Endothelial cell of umbilical vein (primary cell): Measurements from ENCODE around the gene CNTN1. TPM values are rescaled to one million over a fixed set of nuclear protein-coding genes. Genes with fewer than 3 reads are reported as not detected.

ENCODE experiments used
- BruUV-seq: library from RNA; stranded (reverse); fragments of 400-500 nt; replicated peaks from 2 replicates; lab custom pipeline; 2021; lab: Mats Ljungman, UMichigan
- CTCF ChIA-PET: fragments of 300-600, 350-600 bp; sonication (Branson Sonifier 250); formaldehyde crosslinking; loops from one replicate; lab custom pipeline; 2021; ENCODE audit warnings: antibody characterized with exemption, inconsistent platforms; lab: Charles Lee
- POLR2A ChIA-PET: fragments of 300-600, 350-600 bp; sonication (Branson Sonifier 250); formaldehyde crosslinking; loops from one replicate; lab custom pipeline; 2021; ENCODE audit warnings: antibody characterized with exemption, inconsistent platforms; lab: Charles Lee
- DNase-seq: peaks from one replicate; pipeline ENCODE4 v3.0.0-alpha.2; 2011; ENCODE audit warnings: low read depth, low spot score
- FAIRE-seq: peaks from 2 replicates; lab custom pipeline; 2011; peaks lifted over from hg19 to GRCh38; lab: Jason Lieb, UNC
- H2AFZ ChIP-seq: 2 replicates; pipeline ENCODE4 v1.6.0; 2012; ENCODE audit warnings: low read depth, low read length, control low read depth, inconsistent platforms
- H3K27ac ChIP-seq: 2 replicates; pipeline ENCODE4 v1.5.1; 2011; ENCODE audit warnings: low read depth, mild to moderate bottlenecking, control low read depth, low read length, moderate library complexity; ENCODE audit not compliant: insufficient read depth
- H3K27me3 ChIP-seq, 2 experiments: 2 replicates each; pipeline versions ENCODE4 v1.6.0 to v1.6.1; 2011; ENCODE audit warnings: low read length in 2 of 2, mixed read lengths in 1 of 2; ENCODE audit not compliant: control insufficient read depth in 2 of 2, insufficient read depth in 2 of 2
- H3K36me3 ChIP-seq, 2 experiments: 2 replicates in 1 of 2; 3 replicates in 1 of 2; pipeline ENCODE4 v1.5.1; 2011; ENCODE audit warnings: low read length in 2 of 2, mild to moderate bottlenecking in 1 of 2, moderate library complexity in 1 of 2; ENCODE audit not compliant: control insufficient read depth in 2 of 2, insufficient read depth in 2 of 2; ENCODE audit errors: extremely low read depth in 1 of 2
- H3K4me1 ChIP-seq: 3 replicates; pipeline ENCODE4 v1.5.1; 2011; ENCODE audit warnings: mild to moderate bottlenecking, low read length; ENCODE audit not compliant: control insufficient read depth, insufficient read depth; ENCODE audit errors: extremely low read depth
- H3K4me2 ChIP-seq: 2 replicates; pipeline ENCODE4 v1.6.1; 2011; ENCODE audit warnings: low read length, control low read depth, mixed read lengths; ENCODE audit not compliant: insufficient read depth
- H3K4me3 ChIP-seq, 3 experiments: fragments of 200-600 bp in 1 of 3; sonication (generic), shearing (Covaris generic) in 1 of 3; replicated peaks in 1 of 3; 2 replicates each; pipeline ENCODE4 v1.5.1; 2011 to 2016; ENCODE audit warnings: control low read depth in 3 of 3, low read length in 3 of 3, mild to moderate bottlenecking in 2 of 3, inconsistent platforms in 1 of 3, low read depth in 1 of 3, moderate library complexity in 1 of 3; ENCODE audit not compliant: insufficient read depth in 1 of 3
- H3K79me2 ChIP-seq: 2 replicates; pipeline ENCODE4 v1.6.0; 2012; ENCODE audit warnings: low read length, inconsistent platforms; ENCODE audit not compliant: control insufficient read depth, insufficient read depth
- H3K9ac ChIP-seq: replicated peaks from 2 replicates; pipeline ENCODE3; 2011; ENCODE audit warnings: low read length, control low read depth; ENCODE audit not compliant: insufficient read depth; ENCODE audit errors: extremely low read depth
- H3K9me1 ChIP-seq: replicated peaks from 3 replicates; pipeline ENCODE4 v1.6.0; 2011; ENCODE audit warnings: mild to moderate bottlenecking, low read length; ENCODE audit not compliant: control insufficient read depth, insufficient read depth; ENCODE audit errors: extremely low read depth
- H3K9me3 ChIP-seq: replicated peaks from 2 replicates; pipeline ENCODE4 v1.5.1; 2012; ENCODE audit warnings: low read length, inconsistent platforms; ENCODE audit not compliant: control insufficient read depth, insufficient read depth
- H4K20me1 ChIP-seq: replicated peaks from 2 replicates; pipeline ENCODE3; 2011; ENCODE audit warnings: mild to moderate bottlenecking, low read length; ENCODE audit not compliant: control insufficient read depth, insufficient read depth; ENCODE audit errors: extremely low read depth
- CTCF ChIP-seq, 2 donors: IDR thresholded peaks; 1 replicate in 1 of 2; 2 replicates in 1 of 2; pipeline ENCODE4 v1.5.1; 2011; ENCODE audit warnings: low read length in 2 of 2, mild to moderate bottlenecking in 2 of 2, moderate library complexity in 2 of 2, control low read depth in 1 of 2, inconsistent platforms in 1 of 2, low read depth in 1 of 2; ENCODE audit not compliant: insufficient read depth in 1 of 2; ENCODE audit errors: extremely low read depth in 1 of 2
- EZH2 ChIP-seq: IDR thresholded peaks from 2 replicates; pipeline ENCODE4 v1.6.1; 2012; ENCODE audit warnings: borderline replicate concordance, low read depth, mild to moderate bottlenecking, moderate library complexity, low read length, inconsistent platforms; ENCODE audit not compliant: severe bottlenecking
- FOS ChIP-seq: IDR thresholded peaks from 2 replicates; pipeline ENCODE4 v1.6.1; 2011; ENCODE audit warnings: mild to moderate bottlenecking, low read length, moderate library complexity, borderline replicate concordance; ENCODE audit not compliant: insufficient read depth
- GATA2 ChIP-seq: IDR thresholded peaks from 2 replicates; pipeline ENCODE4 v1.7.0; 2011; ENCODE audit warnings: low read depth, mild to moderate bottlenecking, moderate library complexity, mixed read lengths, low read length; ENCODE audit not compliant: insufficient read length, insufficient read depth
- JUN ChIP-seq: IDR thresholded peaks from 2 replicates; pipeline ENCODE4 v1.6.1; 2011; ENCODE audit warnings: borderline replicate concordance, low read depth; ENCODE audit not compliant: insufficient read length, insufficient read depth
- MAX ChIP-seq: IDR thresholded peaks from 2 replicates; pipeline ENCODE4 v1.6.1; 2011; ENCODE audit not compliant: insufficient read depth, insufficient read length
- MYC ChIP-seq: IDR thresholded peaks from one replicate; pipeline ENCODE4 v1.6.1; 2011; ENCODE audit warnings: mild to moderate bottlenecking, low read depth, low read length
- POLR2A ChIP-seq: IDR thresholded peaks from 2 replicates; pipeline ENCODE4 v1.6.1; 2012; ENCODE audit warnings: low read depth, mild to moderate bottlenecking, control low read depth, low read length
- POLR2AphosphoS5 ChIP-seq: IDR thresholded peaks from 2 replicates; pipeline ENCODE4 v1.6.1; 2012; ENCODE audit warnings: low read depth, mild to moderate bottlenecking, control low read depth, low read length, moderate library complexity; ENCODE audit not compliant: insufficient read depth
- dilution Hi-C: fragments of 300-500 bp; cut with MboI; formaldehyde crosslinking; loops from one replicate; pipeline ENCODE4 v1.15.0; 2019; ENCODE audit warnings: low sequenced_read_pairs; ENCODE audit not compliant: extremely low pct_ligation_motif_present
- intact Hi-C: fragments of 100-400 bp; cut with micrococcal nuclease; formaldehyde crosslinking; loops from one replicate; pipeline ENCODE4 v1.10.0; 2022
- polyA plus RNA-seq, 4 experiments: library from polyadenylated mRNA; depleted of rRNA in 3 of 4; stranded (reverse) in 3 of 4; unstranded in 1 of 4; fragments of >200 nt; gene quantifications; 2 replicates each; pipeline versions ENCODE4 v1.2.1 to v1.2.3, GENCODE V29; 2011 to 2012; ENCODE audit warnings: missing spikeins in 1 of 4
- total RNA-seq: library from RNA; stranded (reverse); gene quantifications from 2 replicates; pipeline ENCODE4 v1.2.3, GENCODE V29; 2021

The CNTN1 gene
- total and polyA plus RNA-seq, 2 donors (not counting 3 experiments of a cell fraction or from before 2014, with no cell fraction given): 0.07 TPM; not detected in 1

- POLR2A ChIA-PET: no interaction called here
- Histone ChIP-seq H3K9me3 (no peaks in the 10 kb centered on the region), H3K27ac (no peak overlapping the region), H3K79me2 (no peaks in the 10 kb centered on the region), H3K9ac (no peak overlapping the region), H4K20me1 (no peaks in the 10 kb centered on the region), H3K4me2 (no peak overlapping the region), H3K4me1 (no peaks in the 10 kb centered on the region), H2AFZ (no peak overlapping the region), H3K36me3 (no peaks in the 10 kb centered on the region), H3K9me1 (no peaks in the 10 kb centered on the region), H3K27me3 (no peaks in the 10 kb centered on the region), H3K4me3 (no peak overlapping the region)
- TF ChIP-seq POLR2AphosphoS5 (no peak), GATA2 (no peak), POLR2A (no peak), MAX (no peak), JUN (no peak), FOS (no peak), MYC (no peak), CTCF (IDR thresholded peaks at IDR 0.05; ENCODE audit: extremely low read depth in 1 of 2, insufficient read depth in 1 of 2, low read depth in 1 of 2, low read length in 2 of 2) (no peak), EZH2 (no peak)
- dilution Hi-C loops: no loop called here
- no TSS peak for BruUV-seq
- no peak for FAIRE-seq
- DNase-seq: no peak
- CTCF ChIA-PET: no interaction called here
- intact Hi-C loops: no loop called here
These were observed 76.1 kb downstream of the CNTN1 start for GRCh38 chr12:40768125-40768864.
